GM12891 (cell line): ENCODE measurements around the gene DCTN2.

Experiments
- DNase-seq: peaks from one replicate; pipeline ENCODE4 v3.0.0; 2011; ENCODE audit warnings: low spot score; ENCODE audit not compliant: insufficient read length
- FAIRE-seq: peaks from 2 replicates; lab custom pipeline; 2011; peaks lifted over from hg19 to GRCh38; lab: Jason Lieb, UNC
- PAX5 ChIP-seq: IDR thresholded peaks from 2 replicates; pipeline ENCODE4 v1.6.1; 2011; ENCODE audit warnings: low read length, moderate library complexity, mild to moderate bottlenecking; ENCODE audit not compliant: insufficient read depth, severe bottlenecking
- POLR2A ChIP-seq: IDR thresholded peaks from 2 replicates; pipeline ENCODE4 v1.6.1; 2011; ENCODE audit warnings: low read depth, low read length, control low read depth
- POLR2AphosphoS5 ChIP-seq: IDR thresholded peaks from 2 replicates; pipeline ENCODE4 v1.6.1; 2011; ENCODE audit warnings: low read depth, low read length, control low read depth
- POU2F2 ChIP-seq: IDR thresholded peaks from 2 replicates; pipeline ENCODE4 v1.6.1; 2011; ENCODE audit warnings: low read depth, mild to moderate bottlenecking, control low read depth, low read length, moderate library complexity
- SPI1 ChIP-seq: IDR thresholded peaks from 2 replicates; pipeline ENCODE4 v1.6.1; 2011; ENCODE audit warnings: low read depth, low read length, control low read depth
- TAF1 ChIP-seq: IDR thresholded peaks from 2 replicates; pipeline ENCODE4 v1.6.1; 2011; ENCODE audit warnings: low read depth, low read length, control low read depth

Gene DCTN2

GRCh38 chr12:57585156-57585555 is 38.2 kb upstream of the DCTN2 start:
- TF ChIP-seq TAF1 (no peak), POLR2AphosphoS5 (no peak), SPI1 (no peak)
- FAIRE-seq (no peak), DNase-seq (no peak)

DNA sequence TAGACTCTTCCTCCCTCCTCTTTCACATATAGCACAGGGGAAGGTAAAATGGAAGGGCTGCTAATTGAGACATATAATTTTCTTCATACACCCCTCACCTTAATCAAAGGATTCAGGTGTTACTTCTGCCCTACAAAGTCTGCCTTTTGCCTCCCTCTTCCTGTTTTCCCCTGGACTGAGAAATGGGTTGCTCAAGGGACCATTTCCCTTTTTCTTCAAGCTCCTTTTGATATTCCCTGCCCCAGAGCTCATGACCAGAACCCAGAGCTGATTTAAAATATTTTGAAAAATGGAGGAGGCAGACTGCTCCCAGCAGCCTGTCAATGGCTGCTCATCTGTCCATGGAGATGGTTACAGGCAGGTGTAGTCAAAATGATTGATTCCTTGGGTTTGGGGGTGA is 37.7 kb upstream of the DCTN2 start:
- no peak for FAIRE-seq

GRCh38 chr12:57584050-57584449 is 37.1 kb upstream of the DCTN2 start:
- TF ChIP-seq SPI1: no peak
- TF ChIP-seq TAF1: no peak
- TF ChIP-seq POU2F2: no peak
- TF ChIP-seq PAX5: no peak
- no peak for TF ChIP-seq POLR2A
- TF ChIP-seq POLR2AphosphoS5: no peak
- no peak for FAIRE-seq
- no peak for DNase-seq

More for the DNA sequence above, 37.7 kb upstream of the DCTN2 start:
- no peak for TF ChIP-seq POLR2AphosphoS5
- no peak for TF ChIP-seq PAX5
- 0 out of 2 replicates have a peak, but pooled peaks have one; percentile 19 for TF ChIP-seq SPI1
- TF ChIP-seq POLR2A: no peak
- DNase-seq: no peak

DNA sequence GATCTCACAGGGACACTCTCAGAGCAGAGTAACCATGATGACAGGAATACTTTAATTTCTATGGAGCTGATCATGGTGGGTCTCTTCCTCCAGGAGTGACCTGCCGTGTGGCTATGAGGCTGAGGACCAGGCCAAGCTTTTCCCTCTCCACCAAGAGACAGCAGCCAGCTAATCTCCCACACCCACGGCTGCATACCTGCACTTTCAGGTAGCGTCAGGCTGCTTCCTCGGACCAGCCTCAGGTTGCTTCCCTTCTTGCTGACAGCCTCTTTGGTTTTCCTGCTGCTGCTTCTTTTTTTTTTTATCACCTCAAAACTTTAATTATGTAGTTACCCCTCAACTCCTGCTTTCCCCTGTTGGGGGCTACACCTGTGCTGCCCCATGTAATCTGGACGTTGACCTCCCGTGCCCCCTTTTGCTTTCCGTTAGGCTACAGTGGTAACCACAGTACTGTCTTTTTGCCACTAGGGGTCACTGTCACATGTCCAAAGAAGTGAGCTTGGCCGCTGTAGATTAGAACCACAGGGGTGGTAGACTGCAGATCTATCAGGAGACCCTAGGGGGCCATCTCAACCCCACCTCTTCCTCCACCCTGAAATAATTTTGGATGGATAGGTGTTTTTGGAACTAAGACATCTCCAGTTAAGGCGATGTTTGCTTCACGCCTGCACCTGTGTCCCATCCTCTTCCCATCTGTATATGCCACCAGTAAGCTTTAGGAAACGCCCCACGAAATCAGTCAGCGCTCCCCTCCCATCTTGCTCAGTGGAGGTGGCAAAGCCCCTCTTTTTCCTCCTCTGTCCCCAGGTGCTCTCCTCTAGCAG is 36.2 kb upstream of the DCTN2 start:
- DNase-seq (peak; percentile 79), FAIRE-seq (peak; percentile 90)
- TF ChIP-seq TAF1 (no peak), POLR2A (no peak), PAX5 (no peak), POLR2AphosphoS5 (no peak), POU2F2 (no peak; the same call in 1 of the 2 replicates), SPI1 (no peak)

DNA sequence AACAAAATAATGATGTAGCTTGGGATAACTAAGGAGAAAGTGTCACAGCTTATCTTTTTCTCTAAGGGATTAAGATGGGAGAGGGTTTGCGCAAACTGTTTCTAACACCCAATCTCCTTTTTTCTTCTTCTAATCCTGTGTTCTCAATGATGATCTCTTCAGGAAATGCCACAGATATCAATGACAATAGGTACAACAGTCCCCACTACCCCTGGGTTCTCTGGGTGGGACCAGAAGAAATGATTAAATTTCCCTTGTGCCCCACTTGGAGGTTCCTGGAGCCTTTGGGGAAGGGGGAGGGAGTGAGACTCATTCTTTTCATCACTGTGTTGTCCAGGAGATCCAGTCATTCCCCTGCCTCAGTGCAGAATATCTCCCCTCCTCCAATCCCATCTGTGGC is 35.4 kb upstream of the DCTN2 start:
- no peak for TF ChIP-seq POU2F2
- no peak for TF ChIP-seq POLR2A
- no peak for FAIRE-seq

GRCh38 chr12:57581802-57582201 is 34.8 kb upstream of the DCTN2 start:
- TF ChIP-seq TAF1 (no peak), POU2F2 (no peak), POLR2A (no peak), SPI1 (no peak), POLR2AphosphoS5 (no peak), PAX5 (no peak)
- DNase-seq (no peak), FAIRE-seq (no peak)

More for the DNA sequence above, 35.4 kb upstream of the DCTN2 start:
- no peak for DNase-seq

GRCh38 chr12:57580466-57580795 is 33.4 kb upstream of the DCTN2 start:
- DNase-seq (no peak), FAIRE-seq (no peak)
- TF ChIP-seq PAX5 (no peak), POLR2A (no peak), POLR2AphosphoS5 (no peak), TAF1 (no peak), SPI1 (no peak), POU2F2 (no peak)

- TF ChIP-seq POU2F2: no peak
- no peak for TF ChIP-seq POLR2AphosphoS5
- no peak for TF ChIP-seq POLR2A
- no peak for TF ChIP-seq TAF1
- no peak for TF ChIP-seq SPI1
- TF ChIP-seq PAX5: no peak
- FAIRE-seq (no peak), DNase-seq (no peak)
Measured at GRCh38 chr12:57579677-57580465, 32.9 kb upstream of the DCTN2 start.

- no peak for DNase-seq
- TF ChIP-seq PAX5 (no peak), POLR2AphosphoS5 (no peak), SPI1 (no peak), POLR2A (no peak), POU2F2 (no peak), TAF1 (no peak)
- FAIRE-seq: no peak
Measured at GRCh38 chr12:57579011-57579410, 32.0 kb upstream of the DCTN2 start.

DNA sequence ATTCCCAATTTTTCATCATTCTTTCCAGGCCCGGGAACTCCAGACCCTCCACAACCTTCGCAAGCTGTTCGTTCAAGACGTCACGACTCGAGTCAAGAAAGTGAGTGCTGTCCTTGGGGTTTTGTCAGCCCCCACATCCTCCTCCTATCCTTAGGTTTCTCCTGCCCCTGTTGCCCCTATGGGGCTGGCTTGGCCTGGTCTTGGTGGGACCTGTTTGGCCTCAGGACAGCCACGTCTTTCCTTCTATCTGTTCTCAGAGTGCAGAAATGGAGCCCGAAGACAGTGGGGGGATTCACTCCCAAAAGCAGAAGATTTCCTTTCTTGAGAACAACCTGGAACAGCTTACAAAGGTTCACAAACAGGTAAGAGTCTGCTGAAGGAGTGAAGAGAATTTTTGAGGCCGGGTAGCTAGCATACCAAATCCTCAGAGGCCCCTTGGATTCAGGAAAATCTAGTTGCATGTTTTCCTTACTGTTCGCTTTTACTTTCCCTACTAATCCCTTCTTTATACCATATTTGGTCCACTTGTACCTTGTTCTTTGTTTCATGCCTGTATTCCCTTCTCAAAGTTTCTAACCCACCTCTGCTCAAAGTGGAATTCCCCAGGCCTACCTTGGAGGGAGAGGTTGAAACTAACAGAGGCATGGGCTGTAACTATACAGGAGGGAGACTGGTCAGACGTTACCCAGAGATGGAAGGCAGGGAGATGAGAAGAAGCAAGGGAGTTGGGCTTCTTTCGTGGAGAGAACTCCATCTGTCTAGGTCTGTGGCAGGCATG is 31.2 kb upstream of the DCTN2 start:
- TF ChIP-seq TAF1 (no peak), SPI1 (no peak), PAX5 (no peak), POLR2AphosphoS5 (no peak), POU2F2 (no peak), POLR2A (no peak)
- FAIRE-seq (no peak), DNase-seq (no peak)
